Measurements from ENCODE around the gene GRXCR2.
"Not testable (repeated sequence)": the region's sequence is repeated elsewhere in the genome, so short reads cannot be mapped to it uniquely, and the experiment has no call there.

Gene GRXCR2

GRCh38 chr5:145908206-145908960 lies 35.6 kb upstream of the GRXCR2 start:
- no peaks in the 10 kb centered on the region for H3K9me3 ChIP-seq (ENCODE audit: control insufficient read depth, low read length)
- no peaks in the 10 kb centered on the region for H3K36me3 ChIP-seq (ENCODE audit: control insufficient read depth, insufficient read depth, low read length)
- H3K4me1 ChIP-seq (ENCODE audit: control insufficient read depth, insufficient read depth, low read length), result peaks cover 10% of the 10 kb centered on the region
- H3K9ac ChIP-seq (ENCODE audit: low read length), result no peak overlapping the region
- H3K27me3 ChIP-seq (ENCODE audit: control insufficient read depth, insufficient read depth, low read length), result no peaks in the 10 kb centered on the region
- H3K4me3 ChIP-seq (ENCODE audit: low read length), result no peak overlapping the region

GRCh38 chr5:145906401-145906800 lies 33.6 kb upstream of the GRXCR2 start:
- Histone ChIP-seq H3K4me1 (ENCODE audit: control insufficient read depth, insufficient read depth, low read length) (peaks cover 10% of the 10 kb centered on the region), H3K4me3 (ENCODE audit: low read length) (no peak overlapping the region), H3K27me3 (ENCODE audit: control insufficient read depth, insufficient read depth, low read length) (no peaks in the 10 kb centered on the region), H3K36me3 (ENCODE audit: control insufficient read depth, insufficient read depth, low read length) (no peaks in the 10 kb centered on the region), H3K9me3 (ENCODE audit: control insufficient read depth, low read length) (no peaks in the 10 kb centered on the region), H3K9ac (ENCODE audit: low read length) (no peak overlapping the region)

GRCh38 chr5:145904743-145905142 lies 31.9 kb upstream of the GRXCR2 start:
- no peak overlapping the region for H3K9ac ChIP-seq (ENCODE audit: low read length)
- no peaks in the 10 kb centered on the region for H3K27me3 ChIP-seq (ENCODE audit: control insufficient read depth, insufficient read depth, low read length)

GRCh38 chr5:145903867-145904266 lies 31.1 kb upstream of the GRXCR2 start:
- H3K4me3 ChIP-seq (ENCODE audit: low read length), result no peak overlapping the region
- peaks cover 10% of the 10 kb centered on the region for H3K4me1 ChIP-seq (ENCODE audit: control insufficient read depth, insufficient read depth, low read length)
- H3K9me3 ChIP-seq (ENCODE audit: control insufficient read depth, low read length), result no peaks in the 10 kb centered on the region
- no peaks in the 10 kb centered on the region for H3K27me3 ChIP-seq (ENCODE audit: control insufficient read depth, insufficient read depth, low read length)
- no peak overlapping the region for H3K9ac ChIP-seq (ENCODE audit: low read length)
- no peaks in the 10 kb centered on the region for H3K36me3 ChIP-seq (ENCODE audit: control insufficient read depth, insufficient read depth, low read length)

More at GRCh38 chr5:145904743-145905142, 31.9 kb upstream of the GRXCR2 start:
- Histone ChIP-seq H3K36me3 (ENCODE audit: control insufficient read depth, insufficient read depth, low read length) (no peaks in the 10 kb centered on the region), H3K4me1 (ENCODE audit: control insufficient read depth, insufficient read depth, low read length) (peaks cover 10% of the 10 kb centered on the region), H3K4me3 (ENCODE audit: low read length) (no peak overlapping the region), H3K9me3 (ENCODE audit: control insufficient read depth, low read length) (no peaks in the 10 kb centered on the region)

GRCh38 chr5:145903113-145903512 lies 30.3 kb upstream of the GRXCR2 start:
- Histone ChIP-seq H3K27me3 (ENCODE audit: control insufficient read depth, insufficient read depth, low read length) (no peaks in the 10 kb centered on the region), H3K36me3 (ENCODE audit: control insufficient read depth, insufficient read depth, low read length) (no peaks in the 10 kb centered on the region), H3K9ac (ENCODE audit: low read length) (no peak overlapping the region), H3K4me3 (ENCODE audit: low read length) (no peak overlapping the region), H3K4me1 (ENCODE audit: control insufficient read depth, insufficient read depth, low read length) (peaks cover 10% of the 10 kb centered on the region), H3K9me3 (ENCODE audit: control insufficient read depth, low read length) (no peaks in the 10 kb centered on the region)

- H3K36me3 ChIP-seq (ENCODE audit: control insufficient read depth, insufficient read depth, low read length), result no peaks in the 10 kb centered on the region
- no peaks in the 10 kb centered on the region for H3K27me3 ChIP-seq (ENCODE audit: control insufficient read depth, insufficient read depth, low read length)
- H3K9ac ChIP-seq (ENCODE audit: low read length), result no peak overlapping the region
- peaks cover 10% of the 10 kb centered on the region for H3K4me1 ChIP-seq (ENCODE audit: control insufficient read depth, insufficient read depth, low read length)
- H3K4me3 ChIP-seq (ENCODE audit: low read length), result no peak overlapping the region
- no peaks in the 10 kb centered on the region for H3K9me3 ChIP-seq (ENCODE audit: control insufficient read depth, low read length)
These were observed 29.6 kb upstream of the GRXCR2 start for GRCh38 chr5:145902421-145902820.

- H3K4me3 ChIP-seq (ENCODE audit: low read length), result no peak overlapping the region
- no peaks in the 10 kb centered on the region for H3K36me3 ChIP-seq (ENCODE audit: control insufficient read depth, insufficient read depth, low read length)
- H3K9me3 ChIP-seq (ENCODE audit: control insufficient read depth, low read length), result no peaks in the 10 kb centered on the region
- no peaks in the 10 kb centered on the region for H3K4me1 ChIP-seq (ENCODE audit: control insufficient read depth, insufficient read depth, low read length)
- no peaks in the 10 kb centered on the region for H3K27me3 ChIP-seq (ENCODE audit: control insufficient read depth, insufficient read depth, low read length)
- no peak overlapping the region for H3K9ac ChIP-seq (ENCODE audit: low read length)
These were observed 25.4 kb upstream of the GRXCR2 start for GRCh38 chr5:145898171-145898570.

- not testable (repeated sequence) for H3K4me3 ChIP-seq (ENCODE audit: low read length); H3K9me3 ChIP-seq (ENCODE audit: control insufficient read depth, low read length); H3K27me3 ChIP-seq (ENCODE audit: control insufficient read depth, insufficient read depth, low read length); H3K4me1 ChIP-seq (ENCODE audit: control insufficient read depth, insufficient read depth, low read length); H3K9ac ChIP-seq (ENCODE audit: low read length); H3K36me3 ChIP-seq (ENCODE audit: control insufficient read depth, insufficient read depth, low read length)
These were observed 18.6 kb upstream of the GRXCR2 start for GRCh38 chr5:145891378-145891777.

- no peaks in the 10 kb centered on the region for H3K9me3 ChIP-seq (ENCODE audit: control insufficient read depth, low read length)
- H3K9ac ChIP-seq (ENCODE audit: low read length), result no peak overlapping the region
- H3K4me1 ChIP-seq (ENCODE audit: control insufficient read depth, insufficient read depth, low read length), result no peaks in the 10 kb centered on the region
- no peaks in the 10 kb centered on the region for H3K36me3 ChIP-seq (ENCODE audit: control insufficient read depth, insufficient read depth, low read length)
- H3K27me3 ChIP-seq (ENCODE audit: control insufficient read depth, insufficient read depth, low read length), result no peaks in the 10 kb centered on the region
- H3K4me3 ChIP-seq (ENCODE audit: low read length), result no peak overlapping the region
These were observed 16.8 kb upstream of the GRXCR2 start for GRCh38 chr5:145889611-145890010.

- H3K36me3 ChIP-seq (ENCODE audit: control insufficient read depth, insufficient read depth, low read length), result no peaks in the 10 kb centered on the region
- H3K4me3 ChIP-seq (ENCODE audit: low read length), result no peak overlapping the region
- no peaks in the 10 kb centered on the region for H3K27me3 ChIP-seq (ENCODE audit: control insufficient read depth, insufficient read depth, low read length)
- H3K4me1 ChIP-seq (ENCODE audit: control insufficient read depth, insufficient read depth, low read length), result no peaks in the 10 kb centered on the region
- H3K9ac ChIP-seq (ENCODE audit: low read length), result no peak overlapping the region
- H3K9me3 ChIP-seq (ENCODE audit: control insufficient read depth, low read length), result no peaks in the 10 kb centered on the region
These were observed 15.3 kb upstream of the GRXCR2 start for GRCh38 chr5:145887976-145888574.

GRCh38 chr5:145887217-145887616 lies 14.4 kb upstream of the GRXCR2 start:
- no peaks in the 10 kb centered on the region for H3K36me3 ChIP-seq (ENCODE audit: control insufficient read depth, insufficient read depth, low read length)
- H3K9me3 ChIP-seq (ENCODE audit: control insufficient read depth, low read length), result no peaks in the 10 kb centered on the region
- H3K4me1 ChIP-seq (ENCODE audit: control insufficient read depth, insufficient read depth, low read length), result no peaks in the 10 kb centered on the region
- no peak overlapping the region for H3K9ac ChIP-seq (ENCODE audit: low read length)
- no peaks in the 10 kb centered on the region for H3K27me3 ChIP-seq (ENCODE audit: control insufficient read depth, insufficient read depth, low read length)
- no peak overlapping the region for H3K4me3 ChIP-seq (ENCODE audit: low read length)

GRCh38 chr5:145874765-145875164 lies 2.0 kb upstream of the GRXCR2 start:
- no peaks in the 10 kb centered on the region for H3K4me1 ChIP-seq (ENCODE audit: control insufficient read depth, insufficient read depth, low read length)

More at GRCh38 chr5:145874765-145875164, 2.0 kb upstream of the GRXCR2 start:
- no peaks in the 10 kb centered on the region for H3K36me3 ChIP-seq (ENCODE audit: control insufficient read depth, insufficient read depth, low read length)
- H3K4me3 ChIP-seq (ENCODE audit: low read length), result no peak overlapping the region
- no peaks in the 10 kb centered on the region for H3K27me3 ChIP-seq (ENCODE audit: control insufficient read depth, insufficient read depth, low read length)
- no peak overlapping the region for H3K9ac ChIP-seq (ENCODE audit: low read length)
- no peaks in the 10 kb centered on the region for H3K9me3 ChIP-seq (ENCODE audit: control insufficient read depth, low read length)
